Colon (tissue), 2 donors: ENCODE results near the gene TTLL10.

Source experiments
- FAIRE-seq: peaks from 2 replicates; lab custom pipeline; 2012; peaks lifted over from hg19 to GRCh38; lab: Jason Lieb, UNC
- donor health status: control.
- donor health status: control.

Gene TTLL10

GRCh38 chr1:1222575-1223225 lies 49.0 kb downstream of the TTLL10 start:
- FAIRE-seq: no peak

- no peak for FAIRE-seq
Measured at GRCh38 chr1:1223321-1223720, 49.6 kb downstream of the TTLL10 start.

DNA sequence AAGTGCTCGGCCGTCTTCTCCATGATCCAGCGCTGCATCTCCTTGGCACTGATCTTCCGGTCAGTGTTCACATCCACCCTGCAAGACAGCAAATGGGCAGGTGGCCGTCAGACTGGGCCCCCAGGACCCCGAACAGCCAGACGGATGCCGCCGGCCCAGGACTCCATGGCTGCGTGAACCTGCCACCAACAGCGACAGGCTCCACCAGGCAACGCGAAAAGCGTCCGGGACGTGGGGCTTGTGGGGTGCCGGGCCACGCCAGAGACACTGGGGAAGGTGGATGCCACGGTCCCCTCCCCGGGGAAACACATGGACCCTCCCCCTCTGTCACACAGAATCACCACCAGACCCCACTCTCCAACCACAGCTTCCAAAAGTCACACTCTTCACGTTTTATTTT lies 50.2 kb downstream of the TTLL10 start:
- no peak for FAIRE-seq

GRCh38 chr1:1225238-1225845 lies 51.7 kb downstream of the TTLL10 start:
- FAIRE-seq: no peak

DNA sequence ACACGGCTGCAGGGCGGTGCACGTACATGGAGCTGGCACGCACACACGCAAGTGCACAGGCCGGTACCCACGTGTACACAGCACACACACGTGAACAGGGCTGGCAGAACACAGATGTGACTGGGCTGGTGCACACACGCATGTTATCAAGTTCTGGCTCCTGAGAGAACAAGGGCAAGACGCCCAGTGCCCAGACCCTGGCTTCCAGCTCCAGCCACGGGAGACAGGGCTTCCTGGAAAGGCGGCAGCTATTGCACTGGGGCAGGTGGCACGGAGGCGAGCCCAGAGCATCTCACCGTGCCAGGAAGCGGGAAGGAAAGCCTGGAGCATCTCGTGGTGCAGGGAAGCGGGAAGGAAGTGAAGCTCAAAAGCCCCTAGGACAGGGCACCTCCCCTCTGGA lies 52.2 kb downstream of the TTLL10 start:
- FAIRE-seq: no peak

- no peak for FAIRE-seq
Measured at GRCh38 chr1:1226566-1227362, 53.1 kb downstream of the TTLL10 start.

DNA sequence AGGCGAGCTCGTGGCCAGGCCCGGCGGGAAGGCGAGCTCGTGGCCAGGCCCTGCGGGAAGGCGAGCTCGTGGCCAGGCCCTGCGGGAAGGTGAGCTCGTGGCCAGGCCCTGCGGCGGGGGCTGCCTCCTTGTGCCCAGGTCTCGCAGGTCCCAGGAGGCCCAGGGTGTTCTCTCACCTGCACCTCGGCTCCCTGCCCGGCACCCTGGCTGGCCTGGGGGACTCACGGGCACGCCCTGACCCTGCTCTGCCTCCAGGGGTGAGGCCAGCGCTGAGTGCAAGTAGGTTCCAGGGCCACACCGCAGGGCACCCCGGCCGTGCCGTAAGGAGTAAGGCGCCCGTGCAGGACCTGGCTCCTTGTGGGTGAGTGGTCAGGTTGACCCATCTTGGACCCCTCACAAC lies 53.7 kb downstream of the TTLL10 start:
- FAIRE-seq: no peak

DNA sequence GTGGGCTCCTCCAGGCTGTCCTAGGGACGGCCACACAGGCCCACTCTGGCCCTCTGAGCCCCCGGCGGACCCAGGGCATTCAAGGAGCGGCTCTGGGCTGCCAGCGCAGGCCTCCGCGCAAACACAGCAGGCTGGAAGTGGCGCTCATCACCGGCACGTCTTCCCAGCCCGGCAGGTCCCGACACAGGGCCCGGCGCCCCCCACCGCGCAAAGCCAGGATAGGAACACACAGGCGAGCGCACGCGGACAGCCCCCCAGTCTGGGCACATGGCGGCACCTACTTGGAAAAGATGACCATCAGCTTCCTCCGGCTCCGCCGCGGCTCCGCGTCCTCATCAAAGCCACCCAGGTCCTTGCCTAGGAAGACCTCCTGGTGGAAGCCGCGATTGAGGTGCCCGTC lies 54.5 kb downstream of the TTLL10 start:
- FAIRE-seq: no peak

GRCh38 chr1:1228596-1229321 lies 55.1 kb downstream of the TTLL10 start:
- FAIRE-seq: no peak

GRCh38 chr1:1229770-1230169 lies 56.1 kb downstream of the TTLL10 start:
- FAIRE-seq: no peak

- no peak for FAIRE-seq
Measured at GRCh38 chr1:1230656-1231399, 57.1 kb downstream of the TTLL10 start.

DNA sequence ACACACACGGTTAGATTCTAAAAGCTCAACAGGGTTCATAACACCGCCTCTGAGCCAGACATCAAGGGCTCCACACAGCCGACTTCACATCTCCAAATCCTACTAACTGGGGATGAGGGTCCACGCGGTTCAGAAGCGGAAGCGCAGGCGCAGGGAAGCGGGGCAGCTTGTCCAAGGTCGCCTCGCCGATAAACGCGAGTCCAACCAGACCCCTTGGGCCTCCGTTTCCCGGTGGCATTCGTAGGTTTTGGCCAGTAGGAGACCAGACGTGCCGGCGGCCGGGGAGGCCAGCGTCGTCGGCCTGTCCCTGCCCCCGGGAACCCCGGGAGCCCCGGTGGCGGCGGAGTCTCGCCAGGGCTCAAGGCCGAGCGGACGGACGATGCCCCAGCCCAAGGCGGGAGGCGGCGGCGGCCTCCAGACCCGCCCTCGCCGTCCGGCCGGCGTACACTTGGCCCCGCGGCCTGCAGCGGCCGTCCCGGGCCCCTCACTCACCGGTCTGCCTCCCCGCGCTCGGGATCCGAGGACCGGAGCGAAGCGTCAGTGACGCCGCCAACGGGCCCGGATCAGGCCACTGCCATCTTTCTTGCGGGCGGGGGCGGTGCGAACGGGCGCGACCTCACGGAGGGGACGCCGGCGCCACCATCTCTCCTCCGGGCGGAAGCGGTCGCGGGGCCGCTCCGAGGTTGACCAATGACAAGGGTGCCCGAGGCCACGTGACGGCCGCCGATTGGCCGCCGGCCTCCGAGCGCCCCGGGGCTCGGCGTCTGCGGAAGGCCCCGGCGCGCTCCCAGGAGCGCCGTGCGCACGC lies 57.9 kb downstream of the TTLL10 start, which contains the start of gene SDF4:
Gene SDF4, minus strand, starts transcription at position 602 of the 808 bp plus-strand sequence. CDS start 3,229 bp downstream, outside the sequence.
- FAIRE-seq: no peak

DNA sequence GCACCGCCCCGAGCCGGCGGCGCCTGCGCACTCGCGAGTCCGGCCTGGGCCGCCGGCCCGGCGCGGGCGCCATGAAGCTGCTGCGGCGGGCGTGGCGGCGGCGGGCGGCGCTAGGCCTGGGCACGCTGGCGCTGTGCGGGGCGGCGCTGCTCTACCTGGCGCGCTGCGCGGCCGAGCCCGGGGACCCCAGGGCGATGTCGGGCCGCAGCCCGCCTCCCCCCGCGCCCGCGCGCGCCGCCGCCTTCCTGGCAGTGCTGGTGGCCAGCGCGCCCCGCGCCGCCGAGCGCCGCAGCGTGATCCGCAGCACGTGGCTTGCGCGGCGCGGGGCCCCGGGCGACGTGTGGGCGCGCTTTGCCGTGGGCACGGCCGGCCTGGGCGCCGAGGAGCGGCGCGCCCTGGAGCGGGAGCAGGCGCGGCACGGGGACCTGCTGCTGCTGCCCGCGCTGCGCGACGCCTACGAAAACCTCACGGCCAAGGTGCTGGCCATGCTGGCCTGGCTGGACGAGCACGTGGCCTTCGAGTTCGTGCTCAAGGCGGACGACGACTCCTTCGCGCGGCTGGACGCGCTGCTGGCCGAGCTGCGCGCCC lies 58.6 kb downstream of the TTLL10 start, which contains the start of gene B3GALT6:
Gene B3GALT6, plus strand, starts transcription at position 30 of the 588 bp plus-strand sequence. Its CDS starts 42 bp downstream, at position 72.
- FAIRE-seq: no peak

GRCh38 chr1:1232796-1233566 lies 59.3 kb downstream of the TTLL10 start:
- FAIRE-seq: no peak

- FAIRE-seq: no peak
Measured at GRCh38 chr1:1233567-1233892, 59.9 kb downstream of the TTLL10 start.

DNA sequence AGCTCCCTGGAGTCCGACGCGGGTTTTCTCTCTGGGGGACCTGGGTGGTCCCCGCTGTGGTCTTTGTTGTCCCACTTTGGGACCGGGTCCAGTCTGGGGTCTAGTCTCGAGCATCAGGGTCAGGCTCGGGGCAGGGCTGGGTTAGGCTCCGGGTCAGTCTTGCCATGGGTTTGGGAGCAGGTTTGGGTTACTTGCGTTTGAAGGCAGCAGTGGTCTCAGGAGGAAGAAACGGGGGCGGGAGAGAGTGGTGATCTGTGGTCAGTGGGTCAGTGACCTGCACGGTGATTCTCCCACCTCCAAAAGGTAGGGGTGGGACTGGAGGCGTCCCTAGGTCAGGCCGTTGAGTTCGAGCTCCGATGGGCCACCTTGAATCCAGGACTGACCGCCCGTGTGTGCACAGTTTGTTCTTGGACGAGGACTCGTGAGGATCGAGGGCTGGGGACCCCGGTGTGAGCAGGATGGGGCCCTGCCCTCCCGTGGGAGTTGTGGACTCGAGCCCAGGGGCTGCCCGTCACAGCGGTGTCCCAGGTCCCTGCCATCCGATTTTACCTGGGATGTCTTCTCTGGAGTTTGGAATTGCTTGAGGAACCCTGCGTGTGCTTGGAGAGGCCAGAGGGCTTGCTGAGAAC lies 60.6 kb downstream of the TTLL10 start:
- no peak for FAIRE-seq

GRCh38 chr1:1235016-1235744 lies 61.5 kb downstream of the TTLL10 start:
- no peak for FAIRE-seq

GRCh38 chr1:1236176-1236763 lies 62.6 kb downstream of the TTLL10 start:
- FAIRE-seq: no peak
